HEK293T (cell line): ENCODE data around the gene ZNF316.

Experiments
- CTCF ChIA-PET: fragments of 350-600 bp; formaldehyde crosslinking; extraction: SDS; loops from one replicate; lab custom pipeline; 2021; ENCODE audit warnings: antibody characterized with exemption, inconsistent platforms; lab: Yijun Ruan, JAX
- POLR2A ChIA-PET: fragments of 350-600 bp; formaldehyde crosslinking; extraction: SDS; loops from one replicate; lab custom pipeline; 2020; ENCODE audit warnings: antibody characterized with exemption, inconsistent platforms; lab: Yijun Ruan, JAX
- DNase-seq: peaks from one replicate; pipeline ENCODE4 v3.0.0; 2012; ENCODE audit warnings: mixed read lengths; ENCODE audit errors: extremely low spot score
- ARNT ChIP-seq: fragments of 450-650 bp; IDR thresholded peaks from 2 replicates; pipeline ENCODE4 v1.6.1; 2017; ENCODE audit warnings: mild to moderate bottlenecking
- BHLHE40 ChIP-seq: fragments of 450-650 bp; IDR thresholded peaks from 2 replicates; pipeline ENCODE4 v1.6.1; 2016; ENCODE audit warnings: mild to moderate bottlenecking, moderate library complexity, borderline replicate concordance
- CTBP1 ChIP-seq: fragments of 450-650 bp; IDR thresholded peaks from 2 replicates; pipeline ENCODE4 v1.6.1; 2016; ENCODE audit warnings: borderline replicate concordance
- ELF4 ChIP-seq: fragments of 450-650 bp; IDR thresholded peaks from 2 replicates; pipeline ENCODE4 v1.6.1; 2017; ENCODE audit warnings: antibody characterized with exemption
- FOXA1 ChIP-seq: fragments of 450-650 bp; IDR thresholded peaks from 2 replicates; pipeline ENCODE4 v1.6.1; 2016; ENCODE audit warnings: mild to moderate bottlenecking
- FOXK2 ChIP-seq: fragments of 450-650 bp; IDR thresholded peaks from 2 replicates; pipeline ENCODE4 v1.6.1; 2016; ENCODE audit warnings: mild to moderate bottlenecking
- FOXM1 ChIP-seq: fragments of 450-650 bp; IDR thresholded peaks from 2 replicates; pipeline ENCODE4 v1.6.1; 2017; ENCODE audit warnings: mild to moderate bottlenecking, borderline replicate concordance
- HDGF ChIP-seq: fragments of 450-650 bp; IDR thresholded peaks from 2 replicates; pipeline ENCODE4 v1.6.1; 2017; ENCODE audit warnings: antibody characterized with exemption, borderline replicate concordance
- L3MBTL2 ChIP-seq: fragments of 450-650 bp; conservative IDR thresholded peaks from 2 replicates; pipeline ENCODE4 v1.6.1; 2016; ENCODE audit warnings: mild to moderate bottlenecking
- LEF1 ChIP-seq: fragments of 450-650 bp; IDR thresholded peaks from 2 replicates; pipeline ENCODE4 v1.6.1; 2017; ENCODE audit warnings: mild to moderate bottlenecking, borderline replicate concordance
- NFRKB ChIP-seq: fragments of 450-650 bp; IDR thresholded peaks from 2 replicates; pipeline ENCODE4 v1.6.1; 2016; ENCODE audit warnings: mild to moderate bottlenecking, moderate library complexity
- SP1 ChIP-seq: fragments of 450-650 bp; IDR thresholded peaks from 2 replicates; pipeline ENCODE4 v1.6.1; 2017
- SUZ12 ChIP-seq: fragments of 450-650 bp; IDR thresholded peaks from 2 replicates; pipeline ENCODE4 v1.6.1; 2016; ENCODE audit warnings: mild to moderate bottlenecking
- TARDBP ChIP-seq: fragments of 450-650 bp; IDR thresholded peaks from 2 replicates; pipeline ENCODE4 v1.6.1; 2016
- ZNF384 ChIP-seq: fragments of 450-650 bp; IDR thresholded peaks from 2 replicates; pipeline ENCODE4 v1.6.1; 2016
- TF ChIP-seq, protein P1 (sequence below): fragments of 450-650 bp; IDR thresholded peaks from 2 replicates; pipeline ENCODE4 v1.6.1; 2016

Gene ZNF316

DNA sequence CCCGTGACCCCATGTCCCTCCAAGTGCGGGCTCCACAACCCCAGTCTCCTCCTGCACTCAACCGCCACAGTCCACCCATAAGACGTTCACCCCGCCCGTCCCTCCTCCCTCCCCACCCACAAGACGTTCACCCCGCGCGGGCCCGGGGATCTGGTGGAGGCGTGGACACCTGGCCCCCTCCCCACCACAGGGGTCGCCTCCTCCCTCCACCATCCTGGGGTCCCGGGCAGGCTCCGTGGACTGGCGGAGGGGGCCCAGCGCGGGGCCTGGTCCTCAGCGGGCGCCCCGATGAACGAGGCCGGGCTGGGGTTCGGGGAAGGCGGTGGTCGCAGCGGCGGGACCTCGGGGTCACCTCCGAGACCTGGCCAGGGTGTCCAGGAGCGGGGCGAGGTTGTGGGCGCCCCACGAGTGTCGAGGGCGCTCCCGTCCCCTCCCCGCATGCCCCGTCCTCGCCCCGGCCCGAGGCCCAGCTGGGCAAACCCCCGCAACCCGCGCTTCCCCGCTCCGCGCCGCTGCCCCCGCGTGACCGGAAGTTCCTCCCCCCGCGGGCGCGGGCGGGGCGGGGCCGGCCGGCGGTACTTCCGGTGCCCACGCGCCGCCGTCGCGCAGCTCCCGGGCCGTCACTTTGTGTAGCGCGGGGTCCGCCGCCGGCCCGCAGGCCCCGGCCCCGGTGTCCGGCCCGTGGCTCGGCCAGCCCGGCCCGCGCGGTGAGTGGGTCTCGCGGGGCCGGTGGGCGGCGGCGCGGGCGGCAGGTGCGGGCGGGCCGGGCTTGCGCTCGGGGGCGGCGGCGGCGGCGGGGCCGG, at the start of gene ZNF316:
Gene ZNF316 (plus strand): TSS at position 578 of the 803 bp plus-strand sequence. CDS start 5,092 bp downstream, outside the sequence.
- peak; percentile 79 for DNase-seq
- ChIA-PET POLR2A (interaction anchor here (1.0 to 1.6 kb wide), 4 partner anchors 12 to 70 kb away, joined by 3 to 11 read pairs (median 3); partner anchors contain the start of genes INTS15 and ZNF12), CTCF (interaction anchor here (1.0 kb wide), 1 partner anchor 25 kb away, joined by 4 read pairs; no protein-coding TSS in a partner anchor)
- TF ChIP-seq FOXK2 (no peak), BHLHE40 (no peak), LEF1 (no peak), SUZ12 (no peak), ZNF384 (no peak), FOXM1 (no peak), HDGF (no peak), ARNT (no peak), CTBP1 (no peak), SP1 (no peak)
- TF ChIP-seq, protein P1, sequence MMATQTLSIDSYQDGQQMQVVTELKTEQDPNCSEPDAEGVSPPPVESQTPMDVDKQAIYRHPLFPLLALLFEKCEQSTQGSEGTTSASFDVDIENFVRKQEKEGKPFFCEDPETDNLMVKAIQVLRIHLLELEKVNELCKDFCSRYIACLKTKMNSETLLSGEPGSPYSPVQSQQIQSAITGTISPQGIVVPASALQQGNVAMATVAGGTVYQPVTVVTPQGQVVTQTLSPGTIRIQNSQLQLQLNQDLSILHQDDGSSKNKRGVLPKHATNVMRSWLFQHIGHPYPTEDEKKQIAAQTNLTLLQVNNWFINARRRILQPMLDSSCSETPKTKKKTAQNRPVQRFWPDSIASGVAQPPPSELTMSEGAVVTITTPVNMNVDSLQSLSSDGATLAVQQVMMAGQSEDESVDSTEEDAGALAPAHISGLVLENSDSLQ: no peak

DNA sequence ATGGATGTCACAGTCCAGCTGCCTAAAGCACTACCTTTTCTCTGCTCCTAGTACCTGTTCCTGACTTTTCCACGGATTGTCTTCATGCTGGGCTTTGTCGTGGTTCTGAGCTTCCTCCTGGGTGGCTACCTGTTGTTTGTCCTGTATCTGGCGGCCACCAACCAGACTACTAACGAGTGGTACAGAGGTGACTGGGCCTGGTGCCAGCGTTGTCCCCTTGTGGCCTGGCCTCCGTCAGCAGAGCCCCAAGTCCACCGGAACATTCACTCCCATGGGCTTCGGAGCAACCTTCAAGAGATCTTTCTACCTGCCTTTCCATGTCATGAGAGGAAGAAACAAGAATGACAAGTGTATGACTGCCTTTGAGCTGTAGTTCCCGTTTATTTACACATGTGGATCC, 48.6 kb upstream of the ZNF316 start:
- TF ChIP-seq FOXM1: no peak
- TF ChIP-seq SP1: no peak
- no peak for TF ChIP-seq LEF1
- TF ChIP-seq ELF4: no peak
- no peak for DNase-seq
- ChIA-PET POLR2A (interaction anchor here (1.2 kb wide), 1 partner anchor 11 kb away, joined by 5 read pairs; the partner anchor contains the start of gene ZDHHC4), CTCF (interaction anchor here (0.7 to 1.6 kb wide), 2 partner anchors 10 to 14 kb away, joined by 3 to 7 read pairs; no protein-coding TSS in a partner anchor)

DNA sequence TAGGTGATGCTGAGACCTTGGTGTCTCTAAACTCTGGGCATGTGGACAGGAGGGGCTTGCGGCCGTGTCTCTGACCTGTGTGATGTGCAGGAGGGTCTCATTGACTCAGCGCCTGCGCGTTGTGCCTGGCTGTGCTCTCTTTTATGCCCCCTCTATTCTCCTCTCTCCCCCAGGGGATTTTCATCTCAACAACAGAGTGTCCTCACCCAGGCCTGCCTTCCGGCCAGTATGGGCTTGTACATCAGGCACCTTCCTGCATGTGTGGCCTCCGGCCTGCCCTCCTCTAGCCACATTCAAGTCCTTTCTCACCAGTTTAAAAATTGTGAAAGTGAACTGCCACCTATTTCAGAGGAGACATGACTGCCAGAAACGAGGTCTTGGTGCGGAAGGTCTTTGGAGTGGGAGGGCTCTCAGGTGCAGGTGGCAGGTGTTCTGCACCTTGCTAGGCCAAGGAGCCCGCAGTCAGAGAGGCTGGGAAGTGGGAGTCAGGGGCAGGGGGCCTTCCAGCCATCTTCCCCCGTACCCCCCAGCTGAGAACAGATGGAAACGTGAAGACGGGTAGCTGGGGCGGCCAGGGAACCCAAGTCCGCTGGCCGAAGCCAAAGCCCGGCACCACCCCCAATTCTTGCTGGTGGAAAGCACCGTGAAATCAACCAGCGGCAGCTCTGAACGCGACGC, 47.8 kb upstream of the ZNF316 start:
- DNase-seq: no peak
- POLR2A ChIA-PET: interaction anchor here (0.9 to 1.7 kb wide), 6 partner anchors 8 to 48 kb away, joined by 3 to 9 read pairs (median 3); partner anchors contain the start of genes ZDHHC4 and ZNF316
- CTCF ChIA-PET: interaction anchor here (0.6 to 1.6 kb wide), 5 partner anchors 11 to 363 kb away, joined by 3 to 7 read pairs (median 4); no protein-coding TSS in a partner anchor
- TF ChIP-seq, protein P1: no peak
- TF ChIP-seq LEF1 (no peak), CTBP1 (no peak)

DNA sequence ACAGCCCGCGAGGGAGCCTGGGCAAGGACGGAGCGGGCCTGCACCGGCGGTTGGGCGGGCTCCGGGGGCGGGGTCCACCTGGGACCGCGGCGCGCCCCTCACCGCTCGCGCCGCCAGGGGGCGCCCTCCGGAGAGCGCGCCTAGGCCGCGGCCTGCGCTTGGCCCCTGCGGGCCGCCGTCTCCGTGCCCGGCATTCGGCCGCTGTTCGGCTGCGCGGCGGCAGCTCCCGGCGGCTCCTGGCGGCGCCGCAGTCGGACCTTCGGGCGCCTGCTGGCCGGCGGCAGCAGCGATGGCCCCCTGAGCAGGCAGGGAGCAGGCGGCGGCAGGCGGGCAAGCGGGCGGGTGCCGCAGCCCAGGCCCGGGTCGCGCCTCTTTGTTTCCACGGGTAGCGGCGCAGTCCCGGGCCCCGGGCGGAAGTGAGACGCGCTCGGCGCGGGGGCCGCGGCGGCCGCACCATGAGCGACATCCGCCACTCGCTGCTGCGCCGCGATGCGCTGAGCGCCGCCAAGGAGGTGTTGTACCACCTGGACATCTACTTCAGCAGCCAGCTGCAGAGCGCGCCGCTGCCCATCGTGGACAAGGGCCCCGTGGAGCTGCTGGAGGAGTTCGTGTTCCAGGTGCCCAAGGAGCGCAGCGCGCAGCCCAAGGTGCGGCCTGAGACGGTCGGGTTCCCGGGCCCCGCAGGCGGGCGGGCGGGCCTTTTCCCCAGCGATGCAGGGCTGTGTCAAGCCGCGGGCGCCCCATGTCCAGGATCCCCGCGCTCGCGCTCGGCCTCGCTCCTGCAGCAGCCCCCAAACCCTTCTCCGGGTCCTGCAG, 47.1 kb upstream of the ZNF316 start, which contains the start of gene INTS15:
Gene INTS15 (plus strand): TSS at position 193 of the 816 bp plus-strand sequence. CDS start 263 bp downstream, at position 456.
- TF ChIP-seq ELF4 (no peak), LEF1 (peak; percentile 62; the same call in 1 of the 2 replicates), FOXK2 (no peak), NFRKB (no peak), FOXA1 (no peak), FOXM1 (0 out of 2 replicates have a peak, but pooled peaks have one; percentile 60), CTBP1 (no peak), ARNT (peak; percentile 69; the same call in 1 of the 2 replicates), L3MBTL2 (no peak), BHLHE40 (no peak)
- TF ChIP-seq, protein P1: no peak
- DNase-seq: peak; percentile 93
- CTCF ChIA-PET: interaction anchor here (0.6 to 1.6 kb wide), 4 partner anchors 12 to 362 kb away, joined by 3 to 7 read pairs (median 4); no protein-coding TSS in a partner anchor
- POLR2A ChIA-PET: interaction anchor here (0.9 to 1.7 kb wide), 6 partner anchors 8 to 47 kb away, joined by 3 to 9 read pairs (median 3); partner anchors contain the start of genes ZDHHC4 and ZNF316

DNA sequence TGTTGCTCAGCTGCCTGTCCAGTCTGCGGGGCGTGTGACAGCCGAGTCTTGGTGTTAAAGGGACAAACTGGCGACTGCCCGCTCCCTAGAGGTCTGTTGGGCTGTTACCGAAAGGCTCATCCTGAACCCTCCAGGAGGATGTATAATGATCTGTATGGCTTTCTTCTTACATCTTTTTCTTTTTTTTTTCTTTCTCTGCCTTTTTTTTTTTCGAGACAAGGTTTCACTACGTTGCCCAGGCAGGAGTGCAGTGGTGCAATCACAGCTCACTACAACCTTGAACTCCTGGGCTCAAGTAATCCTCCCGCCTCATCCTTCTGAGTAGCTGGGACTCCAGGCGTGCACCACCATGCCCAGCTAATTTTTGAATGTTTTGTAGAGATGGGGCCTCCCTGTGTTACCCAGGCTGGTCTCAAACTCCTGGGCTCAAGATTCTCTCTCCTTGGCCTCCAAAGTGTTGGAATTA, 46.4 kb upstream of the ZNF316 start:
- POLR2A ChIA-PET: interaction anchor here (1.0 to 1.7 kb wide), 4 partner anchors 13 to 46 kb away, joined by 3 to 9 read pairs (median 4); partner anchors contain the start of genes ZDHHC4 and ZNF316
- CTCF ChIA-PET: interaction anchor here (1.1 kb wide), 1 partner anchor 74 kb away, joined by 3 read pairs; no protein-coding TSS in a partner anchor
- TF ChIP-seq NFRKB (no peak), SP1 (no peak), LEF1 (no peak), FOXM1 (no peak), FOXA1 (no peak), HDGF (no peak), CTBP1 (no peak), ELF4 (no peak), FOXK2 (no peak), ARNT (no peak), ZNF384 (no peak), L3MBTL2 (no peak), SUZ12 (no peak), BHLHE40 (no peak), TARDBP (no peak)
- TF ChIP-seq, protein P1: no peak
- no peak for DNase-seq
